ENCODE measurements around the gene SLC37A4. TPM values are rescaled to one million over a fixed set of nuclear protein-coding genes. Genes with fewer than 3 reads are reported as not detected.
A peak's percentile ranks its signal among the peaks of the same experiment; 100 is the strongest.
"Not testable (repeated sequence)": the region's sequence is repeated elsewhere in the genome, so short reads cannot be mapped to it uniquely, and the experiment has no call there.

Gene SLC37A4
- total RNA-seq, 1 donor from 2014 or later, result 21.2 TPM

GRCh38 chr11:118998822-118999221 is 31.9 kb downstream of the SLC37A4 start:
- Histone ChIP-seq H3K27ac (peak overlapping the region; percentile 91 to 93), H3K27me3 (no peaks in the 10 kb centered on the region), H3K36me3 (peaks cover 20 to 35% of the 10 kb centered on the region in 2 donors), H3K4me3 (peak overlapping the region; percentile 81 to 91), H3K4me1 (peaks cover 9 to 20% of the 10 kb centered on the region in 2 donors), H3K9me3 (no peaks in the 10 kb centered on the region)
- intact Hi-C loops (cut with DNase I), result loop anchor here (1.0 to 2.0 kb wide), 3 partner anchors 19 to 70 kb away; partner anchors contain the start of genes RPS25, SLC37A4 and TRAPPC4
- no peak for DNase-seq (ENCODE audit: low spot score in 2 of 2)
- TF ChIP-seq CTCF (IDR thresholded peaks at IDR 0.05), result no peak

GRCh38 chr11:118998388-118998717 is 32.3 kb downstream of the SLC37A4 start:
- Histone ChIP-seq H3K9me3 (no peaks in the 10 kb centered on the region), H3K36me3 (peaks cover 15 to 34% of the 10 kb centered on the region in 2 donors), H3K27ac (peak overlapping the region; percentile 91 to 93), H3K27me3 (no peaks in the 10 kb centered on the region), H3K4me3 (peak overlapping the region; percentile 81 to 91), H3K4me1 (peaks cover 9 to 20% of the 10 kb centered on the region in 2 donors)
- TF ChIP-seq CTCF (IDR thresholded peaks at IDR 0.05), result no peak
- DNase-seq (ENCODE audit: low spot score in 2 of 2), result no peak
- intact Hi-C loops (cut with DNase I), result loop anchor here (1.0 to 2.0 kb wide), 3 partner anchors 20 to 70 kb away; partner anchors contain the start of genes RPS25, SLC37A4 and TRAPPC4

- Histone ChIP-seq H3K36me3 (peaks cover 11 to 31% of the 10 kb centered on the region in 2 donors), H3K27me3 (no peaks in the 10 kb centered on the region), H3K27ac (peak within 1 kb of the TSS; percentile 91 to 93), H3K4me3 (peak within 1 kb of the TSS; percentile 81 to 91), H3K9me3 (no peaks in the 10 kb centered on the region), H3K4me1 (peaks cover 9 to 20% of the 10 kb centered on the region in 2 donors)
- intact Hi-C loops (cut with DNase I), result loop anchor here (1.0 to 2.0 kb wide), 3 partner anchors 20 to 71 kb away; partner anchors contain the start of genes RPS25, SLC37A4 and TRAPPC4
- TF ChIP-seq CTCF (IDR thresholded peaks at IDR 0.05), result no peak
- peak; percentile 81 to 97 for DNase-seq (ENCODE audit: low spot score in 2 of 2)
These were observed 32.9 kb downstream of the SLC37A4 start, which contains the start of gene CENATAC for GRCh38 chr11:118997627-118998387. Gene CENATAC, plus strand, starts transcription at chr11:118998138. Its CDS starts 60 bp downstream, at chr11:118998198.

- Histone ChIP-seq H3K4me1 (peaks cover 9 to 20% of the 10 kb centered on the region in 2 donors), H3K4me3 (peak overlapping the region; percentile 81 to 91), H3K27me3 (no peaks in the 10 kb centered on the region), H3K9me3 (no peaks in the 10 kb centered on the region), H3K27ac (peak overlapping the region; percentile 91 to 93), H3K36me3 (peaks cover 6 to 24% of the 10 kb centered on the region in 2 donors)
- DNase-seq (ENCODE audit: low spot score in 2 of 2), result no peak
- intact Hi-C loops (cut with DNase I), result no loop called here
- TF ChIP-seq CTCF (IDR thresholded peaks at IDR 0.05), result no peak
These were observed 33.6 kb downstream of the SLC37A4 start for GRCh38 chr11:118996926-118997626.

GRCh38 chr11:118991486-118992038 is 39.1 kb downstream of the SLC37A4 start:
- H3K4me1 ChIP-seq; H3K27ac ChIP-seq; H3K9me3 ChIP-seq; H3K4me3 ChIP-seq; H3K36me3 ChIP-seq; H3K27me3 ChIP-seq; intact Hi-C loops (cut with DNase I); DNase-seq (ENCODE audit: low spot score in 2 of 2): not testable (repeated sequence)
